Natural killer cell (primary cell): ENCODE measurements around the gene HOXA5. TPM values are rescaled to one million over a fixed set of nuclear protein-coding genes. Genes with fewer than 3 reads are reported as not detected.

Experiments
- ATAC-seq, 3 donors: fragments of 150-1000 bp in 2 of 3; fragments of 200-7000 bp in 1 of 3; cut with Tn5 transposase; 1 replicate in 1 of 3; 2 replicates in 2 of 3; pipeline ENCODE4 v1.10.0; 2021; ENCODE audit warnings: mild to moderate bottlenecking in 2 of 3, moderate library complexity in 2 of 3
- DNase-seq, 2 donors: peaks; one replicate each; pipeline versions ENCODE4 v3.0.0 to v3.0.0-alpha.2; 2013 to 2021; ENCODE audit warnings: mixed read lengths in 1 of 2
- H3K27ac ChIP-seq: one replicate; pipeline ENCODE4 v1.5.1; 2013; ENCODE audit warnings: mild to moderate bottlenecking, low read length
- H3K27me3 ChIP-seq: one replicate; pipeline ENCODE4 v1.6.1; 2013; ENCODE audit warnings: low read length; ENCODE audit not compliant: control insufficient read depth, insufficient read depth
- H3K36me3 ChIP-seq: one replicate; pipeline ENCODE4 v1.6.1; 2013; ENCODE audit warnings: low read length; ENCODE audit not compliant: control insufficient read depth, insufficient read depth
- H3K4me1 ChIP-seq: one replicate; pipeline ENCODE4 v1.6.1; 2013; ENCODE audit warnings: low read length; ENCODE audit not compliant: control insufficient read depth, insufficient read depth
- H3K4me3 ChIP-seq: one replicate; pipeline ENCODE4 v1.5.1; 2013; ENCODE audit warnings: low read length
- H3K9me3 ChIP-seq: one replicate; pipeline ENCODE4 v1.6.1; 2013; ENCODE audit warnings: low read length; ENCODE audit not compliant: control insufficient read depth, insufficient read depth
- H3K27ac Mint-ChIP-seq, 2 donors: one replicate each; pipeline ENCODE4 v1.8.0; 2022; ENCODE audit warnings: mild to moderate bottlenecking in 2 of 2, mixed read lengths in 2 of 2, moderate library complexity in 1 of 2
- H3K27me3 Mint-ChIP-seq, 2 donors: one replicate each; pipeline ENCODE4 v1.8.0; 2022; ENCODE audit warnings: low read depth in 2 of 2, mixed read lengths in 2 of 2
- H3K36me3 Mint-ChIP-seq: one replicate; pipeline ENCODE4 v1.8.0; 2022; ENCODE audit warnings: mixed read lengths
- H3K4me1 Mint-ChIP-seq, 2 donors: one replicate each; pipeline ENCODE4 v1.8.0; 2022; ENCODE audit warnings: mixed read lengths in 2 of 2
- H3K4me3 Mint-ChIP-seq: one replicate; pipeline ENCODE4 v1.8.0; 2022; ENCODE audit warnings: mild to moderate bottlenecking, moderate library complexity, mixed read lengths
- H3K9me3 Mint-ChIP-seq, 2 donors: one replicate each; pipeline ENCODE4 v1.8.0; 2022; ENCODE audit warnings: mixed read lengths in 2 of 2
- WGBS: methylation state at CpG from one replicate; pipeline ENCODE4 v1.1.7; 2013; ENCODE audit warnings: missing lambda C conversion rate; ENCODE audit not compliant: insufficient coverage; 5-methylcytosine and 5-hydroxymethylcytosine counted together
- intact Hi-C: fragments of 100-400 bp; cut with micrococcal nuclease; formaldehyde crosslinking; loops from one replicate; pipeline ENCODE4 v1.14.2; 2022
- total RNA-seq, 4 donors: library from RNA; stranded (reverse); fragments of 120-200 nt in 1 of 4; gene quantifications; one replicate each; pipeline versions ENCODE4 v1.2.3 to v1.2.4, GENCODE V29; 2013 to 2022
- TF ChIP-seq, protein P1 (sequence below): fragments of 200-600 bp; IDR thresholded peaks from one replicate; pipeline ENCODE4 v1.8.0; 2022; ENCODE audit warnings: antibody characterized with exemption

The HOXA5 gene
- total RNA-seq, 3 donors from 2014 or later (not counting 1 experiment from before 2014, with no cell fraction given), result 0.29 to 13.0 (median 0.52) TPM

DNA sequence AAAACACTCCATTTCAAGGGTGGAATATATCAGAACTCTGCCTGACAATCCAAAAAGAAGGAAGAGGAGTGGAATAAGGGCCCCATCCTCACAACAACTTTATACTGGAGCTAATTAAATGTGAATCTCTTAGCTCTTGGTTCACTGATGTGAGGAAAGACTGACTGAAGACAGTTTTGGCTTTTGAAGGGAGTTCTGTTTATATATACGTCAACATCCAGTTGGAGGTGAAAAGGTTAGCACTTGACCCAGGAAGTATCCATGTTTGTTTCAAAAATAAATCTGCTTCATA is 50.7 kb downstream of the HOXA5 start:
- no peaks in the 10 kb centered on the region for H3K36me3 ChIP-seq
- H3K9me3 ChIP-seq, result no peaks in the 10 kb centered on the region
- DNase-seq, result no peak
- Mint-ChIP-seq H3K4me3 (no peak overlapping the region), H3K27me3 (peaks cover 57 to 67% of the 10 kb centered on the region in 2 donors), H3K36me3 (no peaks in the 10 kb centered on the region), H3K9me3 (no peaks in the 10 kb centered on the region), H3K4me1 (peaks cover 27 to 41% of the 10 kb centered on the region in 2 donors), H3K27ac (no peak overlapping the region)
- no peak overlapping the region for H3K4me3 ChIP-seq
- H3K27me3 ChIP-seq, result peaks cover 26% of the 10 kb centered on the region
- peaks cover 21% of the 10 kb centered on the region for H3K4me1 ChIP-seq
- no peak overlapping the region for H3K27ac ChIP-seq
- WGBS, result no CpG with 5 or more reads among the region's 1 CpG
- intact Hi-C loops, result no loop called here
- ATAC-seq, result no peak
- TF ChIP-seq, protein P1, sequence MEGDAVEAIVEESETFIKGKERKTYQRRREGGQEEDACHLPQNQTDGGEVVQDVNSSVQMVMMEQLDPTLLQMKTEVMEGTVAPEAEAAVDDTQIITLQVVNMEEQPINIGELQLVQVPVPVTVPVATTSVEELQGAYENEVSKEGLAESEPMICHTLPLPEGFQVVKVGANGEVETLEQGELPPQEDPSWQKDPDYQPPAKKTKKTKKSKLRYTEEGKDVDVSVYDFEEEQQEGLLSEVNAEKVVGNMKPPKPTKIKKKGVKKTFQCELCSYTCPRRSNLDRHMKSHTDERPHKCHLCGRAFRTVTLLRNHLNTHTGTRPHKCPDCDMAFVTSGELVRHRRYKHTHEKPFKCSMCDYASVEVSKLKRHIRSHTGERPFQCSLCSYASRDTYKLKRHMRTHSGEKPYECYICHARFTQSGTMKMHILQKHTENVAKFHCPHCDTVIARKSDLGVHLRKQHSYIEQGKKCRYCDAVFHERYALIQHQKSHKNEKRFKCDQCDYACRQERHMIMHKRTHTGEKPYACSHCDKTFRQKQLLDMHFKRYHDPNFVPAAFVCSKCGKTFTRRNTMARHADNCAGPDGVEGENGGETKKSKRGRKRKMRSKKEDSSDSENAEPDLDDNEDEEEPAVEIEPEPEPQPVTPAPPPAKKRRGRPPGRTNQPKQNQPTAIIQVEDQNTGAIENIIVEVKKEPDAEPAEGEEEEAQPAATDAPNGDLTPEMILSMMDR, result no peak

DNA sequence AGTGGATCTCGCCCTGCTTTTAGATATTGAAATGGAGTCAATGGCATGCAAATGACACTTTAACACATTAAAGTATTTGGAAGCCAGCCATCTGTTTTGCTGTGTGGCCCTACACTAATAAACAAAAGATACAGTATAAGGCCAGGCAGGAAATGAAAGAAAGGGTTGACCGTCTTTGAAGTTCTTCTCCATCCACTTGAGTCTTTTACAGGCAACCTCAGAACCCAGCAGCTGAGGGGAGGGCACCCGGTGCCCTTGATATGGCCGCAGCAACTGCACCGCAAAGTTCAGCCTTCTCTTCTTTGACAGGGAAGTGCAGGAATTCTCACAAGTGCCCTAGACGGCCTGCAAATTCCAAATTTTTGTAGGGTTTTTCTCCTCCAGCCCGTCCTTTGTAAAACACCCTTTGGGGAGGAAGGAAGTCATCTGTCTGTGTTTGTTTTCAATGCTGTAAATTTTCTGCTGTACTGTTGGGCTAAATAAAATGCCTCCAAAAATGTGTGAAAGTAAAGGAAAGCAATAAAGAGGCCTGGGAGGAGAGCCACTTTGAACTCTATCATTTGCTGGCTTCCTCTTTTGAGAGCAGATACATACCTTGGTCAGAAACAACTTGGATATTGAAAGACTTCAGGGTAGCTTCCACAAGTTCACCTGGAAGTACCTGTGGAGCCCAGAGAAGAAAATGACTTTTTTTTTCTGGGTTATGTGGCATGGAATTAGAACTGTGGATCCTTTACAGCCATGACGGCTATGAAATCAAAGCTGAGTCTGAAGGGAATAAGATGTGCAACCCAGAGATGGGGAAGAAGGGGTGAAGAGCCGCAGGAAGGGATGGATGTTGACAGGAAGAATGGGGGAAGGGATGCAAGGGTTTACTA is 51.3 kb downstream of the HOXA5 start:
- Mint-ChIP-seq H3K27me3 (peaks cover 62 to 73% of the 10 kb centered on the region in 2 donors), H3K4me3 (no peak overlapping the region), H3K9me3 (no peaks in the 10 kb centered on the region), H3K27ac (no peak overlapping the region), H3K36me3 (no peaks in the 10 kb centered on the region), H3K4me1 (peaks cover 21 to 41% of the 10 kb centered on the region in 2 donors)
- H3K27me3 ChIP-seq, result peaks cover 31% of the 10 kb centered on the region
- no peaks in the 10 kb centered on the region for H3K9me3 ChIP-seq
- TF ChIP-seq, protein P1, result no peak
- DNase-seq (no peak), ATAC-seq (no peak)
- H3K36me3 ChIP-seq, result no peaks in the 10 kb centered on the region
- no peak overlapping the region for H3K4me3 ChIP-seq
- WGBS, result 31% methylated on average over 9 of the region's 9 CpGs
- H3K27ac ChIP-seq, result no peak overlapping the region
- peaks cover 17% of the 10 kb centered on the region for H3K4me1 ChIP-seq
- intact Hi-C loops, result no loop called here

DNA sequence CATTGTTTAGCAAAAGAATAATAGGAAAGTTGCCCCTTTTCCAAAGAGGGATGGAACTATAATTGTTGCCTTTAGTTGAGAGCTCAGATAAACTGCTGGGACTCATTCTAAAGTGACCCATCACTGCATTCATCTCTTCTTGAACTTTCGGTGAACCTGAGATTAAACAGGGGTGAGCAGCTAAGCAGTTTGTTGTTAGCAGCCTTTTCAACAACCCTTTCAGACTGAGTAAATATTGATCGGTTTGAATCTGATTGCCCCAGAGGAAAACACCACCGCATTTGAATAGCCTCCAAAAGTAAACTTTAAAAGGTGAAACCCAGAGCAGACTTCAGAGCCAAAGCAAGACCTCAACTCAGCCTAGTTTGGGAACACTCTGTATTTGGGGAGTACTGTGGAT is 52.4 kb downstream of the HOXA5 start:
- no peaks in the 10 kb centered on the region for H3K9me3 Mint-ChIP-seq

More for the DNA sequence above, 52.4 kb downstream of the HOXA5 start:
- ATAC-seq, result no peak
- Histone ChIP-seq H3K27me3 (peaks cover 31% of the 10 kb centered on the region), H3K4me1 (peaks cover 14% of the 10 kb centered on the region), H3K9me3 (no peaks in the 10 kb centered on the region), H3K36me3 (no peaks in the 10 kb centered on the region), H3K4me3 (no peak overlapping the region), H3K27ac (no peak overlapping the region)
- WGBS, result 37% methylated on average over 3 of the region's 3 CpGs
- Mint-ChIP-seq H3K27me3 (peaks cover 63 to 75% of the 10 kb centered on the region in 2 donors), H3K4me1 (peaks cover 19 to 36% of the 10 kb centered on the region in 2 donors), H3K27ac (no peak overlapping the region), H3K4me3 (no peak overlapping the region), H3K36me3 (no peaks in the 10 kb centered on the region)
- intact Hi-C loops, result no loop called here
- TF ChIP-seq, protein P1, result no peak
- DNase-seq, result no peak

Other genes with a start within 250 kb of the HOXA5 start
- 1 to 10 TPM in 2 of 3 donors, under 1 TPM in 1; 0.64 to 1.3 (median 1.1) TPM for gene HOXA1, start 47.7 kb downstream of the HOXA5 start, total RNA-seq
- not detected for gene HOXA2, start 41.0 kb downstream of the HOXA5 start, total RNA-seq
- 1 to 10 TPM in 1 of 3 donors, under 1 TPM in 2; 0.52 to 2.1 (median 0.63) TPM for gene HOXA4, start 12.9 kb downstream of the HOXA5 start, total RNA-seq
- under 1 TPM; 0.28 to 0.65 (median 0.43) TPM for gene HOXA6, start 4.1 kb upstream of the HOXA5 start, total RNA-seq
- under 1 TPM; 0.32 to 0.78 (median 0.35) TPM for gene HOXA3, start 8.9 kb upstream of the HOXA5 start, total RNA-seq
- gene HOXA7, start 13.0 kb upstream of the HOXA5 start, total RNA-seq, result not detected
- gene HOXA9, start 21.9 kb upstream of the HOXA5 start, total RNA-seq, result 1 to 10 TPM in 1 of 3 donors, under 1 TPM in 2; 0.39 to 4.6 (median 0.42) TPM
- gene HOXA10, start 30.6 kb upstream of the HOXA5 start, total RNA-seq, result 1 to 10 TPM in 2 of 3 donors, under 1 TPM in 1; 0.82 to 3.3 (median 2.2) TPM
- not detected for gene HOXA11, start 41.6 kb upstream of the HOXA5 start, total RNA-seq
- gene HOXA13, start 56.4 kb upstream of the HOXA5 start, total RNA-seq, result not detected
- not detected for gene EVX1, start 99.1 kb upstream of the HOXA5 start, total RNA-seq